A673 (cell line): ENCODE results near the gene WDR41. TPM values are rescaled to one million over a fixed set of nuclear protein-coding genes. Genes with fewer than 3 reads are reported as not detected.

ENCODE experiments used
- BruUV-seq: library from RNA; stranded (reverse); fragments of 400-500 nt; replicated peaks from 2 replicates; lab custom pipeline; 2021; lab: Mats Ljungman, UMichigan
- CTCF ChIA-PET: fragments of 300-600 bp; sonication (Branson Sonifier 250); formaldehyde crosslinking; loops from one replicate; lab custom pipeline; 2022; ENCODE audit warnings: antibody characterized with exemption; lab: Charles Lee
- POLR2A ChIA-PET: fragments of 300-600 bp; sonication (Branson Sonifier 250); formaldehyde crosslinking; loops from one replicate; lab custom pipeline; 2022; ENCODE audit warnings: antibody characterized with exemption; ENCODE audit not compliant: low non-redundant PET; lab: Charles Lee
- DNase-seq: peaks from one replicate; pipeline ENCODE4 v3.0.0-alpha.2; 2015; ENCODE audit warnings: low spot score
- H3K27ac ChIP-seq: fragments of 200-600 bp; sonication (generic); 2 replicates; pipeline ENCODE4 v1.5.1; 2016; ENCODE audit warnings: mixed run types, low read depth, mild to moderate bottlenecking, mixed read lengths, antibody characterized with exemption, low read length; ENCODE audit not compliant: poor library complexity, severe bottlenecking
- H3K27me3 ChIP-seq: fragments of 200-600 bp; sonication (generic); replicated peaks from 2 replicates; pipeline ENCODE4 v1.6.1; 2017; ENCODE audit warnings: mixed run types, low read depth, mild to moderate bottlenecking, mixed read lengths, antibody characterized with exemption, low read length; ENCODE audit not compliant: insufficient read depth, poor library complexity
- H3K36me3 ChIP-seq: fragments of 200-600 bp; sonication (generic); 2 replicates; pipeline ENCODE4 v1.6.1; 2016; ENCODE audit warnings: mixed run types, mild to moderate bottlenecking, mixed read lengths, antibody characterized with exemption, low read length; ENCODE audit not compliant: insufficient read depth, poor library complexity, severe bottlenecking
- H3K4me1 ChIP-seq: fragments of 200-600 bp; sonication (generic); 2 replicates; pipeline ENCODE4 v1.6.1; 2017; ENCODE audit warnings: mixed run types, mild to moderate bottlenecking, mixed read lengths, antibody characterized with exemption, low read length; ENCODE audit not compliant: insufficient read depth, poor library complexity, severe bottlenecking
- H3K4me3 ChIP-seq: fragments of 200-600 bp; sonication (generic); 2 replicates; pipeline ENCODE4 v1.5.1; 2016; ENCODE audit warnings: low read depth, mixed run types, mild to moderate bottlenecking, mixed read lengths, low read length; ENCODE audit not compliant: poor library complexity, severe bottlenecking
- H3K9me3 ChIP-seq: fragments of 200-600 bp; sonication (generic); 2 replicates; pipeline ENCODE4 v1.6.1; 2016; ENCODE audit warnings: mixed run types, low read depth, mild to moderate bottlenecking, mixed read lengths, antibody characterized with exemption, low read length; ENCODE audit not compliant: poor library complexity, severe bottlenecking
- CTCF ChIP-seq: fragments of 300-800, 200-600 bp; sonication (generic); conservative IDR thresholded peaks from 2 replicates; pipeline ENCODE4 v1.5.1; 2017; ENCODE audit warnings: low read depth, mild to moderate bottlenecking, antibody characterized with exemption, low read length, moderate library complexity, mixed read lengths
- EZH2 ChIP-seq: fragments of 200-600 bp; sonication (generic); IDR thresholded peaks from 2 replicates; pipeline ENCODE4 v1.6.1; 2017; ENCODE audit warnings: borderline replicate concordance, low read depth, mild to moderate bottlenecking, mixed read lengths, antibody characterized with exemption, low read length; ENCODE audit not compliant: poor library complexity, severe bottlenecking
- intact Hi-C: fragments of 100-400 bp; cut with micrococcal nuclease; formaldehyde crosslinking; loops from one replicate; pipeline ENCODE4 v1.10.0; 2022; ENCODE audit not compliant: unreplicated experiment
- total RNA-seq: library from RNA; stranded (reverse); gene quantifications from 2 replicates; pipeline ENCODE4 v1.2.3, GENCODE V29; 2021

Gene WDR41
- total RNA-seq, 1 experiment from 2014 or later = 30.4 TPM

- ChIA-PET POLR2A (no interaction called here), CTCF (no interaction called here)
- H3K9me3 ChIP-seq = no peaks in the 10 kb centered on the region
- H3K27me3 ChIP-seq = no peaks in the 10 kb centered on the region
- H3K4me3 ChIP-seq = no peak overlapping the region
- H3K36me3 ChIP-seq = no peaks in the 10 kb centered on the region
- no peak for TF ChIP-seq CTCF
- TF ChIP-seq EZH2 = no peak
- no peak for DNase-seq
- intact Hi-C loops = no loop called here
- no TSS peak for BruUV-seq
- no peak overlapping the region for H3K27ac ChIP-seq
- H3K4me1 ChIP-seq = no peaks in the 10 kb centered on the region
Observed at GRCh38 chr5:77444356-77444755, 47.8 kb downstream of the WDR41 start.

GRCh38 chr5:77443670-77444069 lies 48.4 kb downstream of the WDR41 start:
- DNase-seq = no peak
- H3K27me3 ChIP-seq = no peaks in the 10 kb centered on the region
- no peaks in the 10 kb centered on the region for H3K36me3 ChIP-seq
- no peaks in the 10 kb centered on the region for H3K4me1 ChIP-seq
- TF ChIP-seq CTCF (no peak), EZH2 (no peak)
- intact Hi-C loops = no loop called here
- POLR2A ChIA-PET = no interaction called here
- H3K4me3 ChIP-seq = no peak overlapping the region
- BruUV-seq = no TSS peak
- CTCF ChIA-PET = no interaction called here
- no peak overlapping the region for H3K27ac ChIP-seq
- no peaks in the 10 kb centered on the region for H3K9me3 ChIP-seq

- Histone ChIP-seq H3K4me3 (no peak overlapping the region), H3K9me3 (no peaks in the 10 kb centered on the region), H3K4me1 (no peaks in the 10 kb centered on the region), H3K27ac (no peak overlapping the region), H3K27me3 (no peaks in the 10 kb centered on the region), H3K36me3 (no peaks in the 10 kb centered on the region)
- TF ChIP-seq EZH2 (no peak), CTCF (no peak)
- POLR2A ChIA-PET = no interaction called here
- CTCF ChIA-PET = no interaction called here
- intact Hi-C loops = loop anchor here (10.0 kb wide), 1 partner anchor 293 kb away; no protein-coding TSS in a partner anchor
- DNase-seq = no peak
- BruUV-seq = no TSS peak
Observed at GRCh38 chr5:77438071-77438470, 54.0 kb downstream of the WDR41 start.
